Measurements from ENCODE around the gene WWTR1.

WWTR1 gene

GRCh38 chr3:149618151-149619123 is 39.4 kb downstream of the WWTR1 start:
- no peak overlapping the region for H3K27ac ChIP-seq (replicated peaks)
- H3K27me3 ChIP-seq (ENCODE audit: insufficient read depth, poor library complexity, severe bottlenecking): peaks cover 24% of the 10 kb centered on the region
- TF ChIP-seq SPI1 (IDR thresholded peaks at IDR 0.05; ENCODE audit: borderline replicate concordance, low read depth) (no peak), POLR2AphosphoS5 (IDR thresholded peaks at IDR 0.05; ENCODE audit: low read depth) (no peak), GABPA (IDR thresholded peaks at IDR 0.05; ENCODE audit: low read depth) (no peak), REST (IDR thresholded peaks at IDR 0.05; ENCODE audit: insufficient replicate concordance, low read depth) (no peak)
- TF ChIP-seq, protein P1, sequence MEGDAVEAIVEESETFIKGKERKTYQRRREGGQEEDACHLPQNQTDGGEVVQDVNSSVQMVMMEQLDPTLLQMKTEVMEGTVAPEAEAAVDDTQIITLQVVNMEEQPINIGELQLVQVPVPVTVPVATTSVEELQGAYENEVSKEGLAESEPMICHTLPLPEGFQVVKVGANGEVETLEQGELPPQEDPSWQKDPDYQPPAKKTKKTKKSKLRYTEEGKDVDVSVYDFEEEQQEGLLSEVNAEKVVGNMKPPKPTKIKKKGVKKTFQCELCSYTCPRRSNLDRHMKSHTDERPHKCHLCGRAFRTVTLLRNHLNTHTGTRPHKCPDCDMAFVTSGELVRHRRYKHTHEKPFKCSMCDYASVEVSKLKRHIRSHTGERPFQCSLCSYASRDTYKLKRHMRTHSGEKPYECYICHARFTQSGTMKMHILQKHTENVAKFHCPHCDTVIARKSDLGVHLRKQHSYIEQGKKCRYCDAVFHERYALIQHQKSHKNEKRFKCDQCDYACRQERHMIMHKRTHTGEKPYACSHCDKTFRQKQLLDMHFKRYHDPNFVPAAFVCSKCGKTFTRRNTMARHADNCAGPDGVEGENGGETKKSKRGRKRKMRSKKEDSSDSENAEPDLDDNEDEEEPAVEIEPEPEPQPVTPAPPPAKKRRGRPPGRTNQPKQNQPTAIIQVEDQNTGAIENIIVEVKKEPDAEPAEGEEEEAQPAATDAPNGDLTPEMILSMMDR (IDR thresholded peaks at IDR 0.05; ENCODE audit: insufficient read depth, low read length): no peak
- H3K4me3 ChIP-seq (replicated peaks; ENCODE audit: insufficient read depth, low read length): no peak overlapping the region
- no peak for DNase-seq (ENCODE audit: low read depth in 1 of 2, low spot score in 1 of 2)

- no peak overlapping the region for H3K27ac ChIP-seq (replicated peaks)
- H3K4me3 ChIP-seq (replicated peaks; ENCODE audit: insufficient read depth, low read length): no peak overlapping the region
- no peak for DNase-seq (ENCODE audit: low read depth in 1 of 2, low spot score in 1 of 2)
- H3K27me3 ChIP-seq (ENCODE audit: insufficient read depth, poor library complexity, severe bottlenecking): peaks cover 13% of the 10 kb centered on the region
- TF ChIP-seq SPI1 (IDR thresholded peaks at IDR 0.05; ENCODE audit: borderline replicate concordance, low read depth) (no peak), POLR2AphosphoS5 (IDR thresholded peaks at IDR 0.05; ENCODE audit: low read depth) (no peak), GABPA (IDR thresholded peaks at IDR 0.05; ENCODE audit: low read depth) (no peak), REST (IDR thresholded peaks at IDR 0.05; ENCODE audit: insufficient replicate concordance, low read depth) (no peak)
- TF ChIP-seq, protein P1 (IDR thresholded peaks at IDR 0.05; ENCODE audit: insufficient read depth, low read length): no peak
Measured at GRCh38 chr3:149615731-149616221, 42.0 kb downstream of the WWTR1 start.

- DNase-seq (ENCODE audit: low read depth in 1 of 2, low spot score in 1 of 2): no peak
- peaks cover 10% of the 10 kb centered on the region for H3K27me3 ChIP-seq (ENCODE audit: insufficient read depth, poor library complexity, severe bottlenecking)
- H3K27ac ChIP-seq (replicated peaks): no peak overlapping the region
- no peak overlapping the region for H3K4me3 ChIP-seq (replicated peaks; ENCODE audit: insufficient read depth, low read length)
- TF ChIP-seq REST (IDR thresholded peaks at IDR 0.05; ENCODE audit: insufficient replicate concordance, low read depth): no peak
- no peak for TF ChIP-seq GABPA (IDR thresholded peaks at IDR 0.05; ENCODE audit: low read depth)
- TF ChIP-seq SPI1 (IDR thresholded peaks at IDR 0.05; ENCODE audit: borderline replicate concordance, low read depth): no peak
- TF ChIP-seq, protein P1 (IDR thresholded peaks at IDR 0.05; ENCODE audit: insufficient read depth, low read length): no peak
- no peak for TF ChIP-seq POLR2AphosphoS5 (IDR thresholded peaks at IDR 0.05; ENCODE audit: low read depth)
Measured at GRCh38 chr3:149613988-149614387, 43.8 kb downstream of the WWTR1 start.

All from HL-60 (cell line).